ENCODE results near the gene FBXO4. TPM values are rescaled to one million over a fixed set of nuclear protein-coding genes. Genes with fewer than 3 reads are reported as not detected.

FBXO4 gene, protein sequence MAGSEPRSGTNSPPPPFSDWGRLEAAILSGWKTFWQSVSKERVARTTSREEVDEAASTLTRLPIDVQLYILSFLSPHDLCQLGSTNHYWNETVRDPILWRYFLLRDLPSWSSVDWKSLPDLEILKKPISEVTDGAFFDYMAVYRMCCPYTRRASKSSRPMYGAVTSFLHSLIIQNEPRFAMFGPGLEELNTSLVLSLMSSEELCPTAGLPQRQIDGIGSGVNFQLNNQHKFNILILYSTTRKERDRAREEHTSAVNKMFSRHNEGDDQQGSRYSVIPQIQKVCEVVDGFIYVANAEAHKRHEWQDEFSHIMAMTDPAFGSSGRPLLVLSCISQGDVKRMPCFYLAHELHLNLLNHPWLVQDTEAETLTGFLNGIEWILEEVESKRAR
- 10 to 100 TPM in 6 of 10 donors, 1 to 10 TPM in 4; 7.7 to 13.6 (median 10.4) TPM for polyA plus RNA-seq (ENCODE audit: insufficient read length in 10 of 10)
- long read RNA-seq, donor 1, partial matches to known transcripts: 0 of 4 reads
- long read RNA-seq, donor 1, other reads (novel, unspliced or antisense): 0 of 4 reads
- long read RNA-seq, donor 2, partial matches to known transcripts: 0 of 3 reads
- long read RNA-seq, donor 2, other reads (novel, unspliced or antisense): 0 of 3 reads
- long read RNA-seq, donor 3: 0 reads
- long read RNA-seq, donor 4, partial matches to known transcripts: 0 of 3 reads
- long read RNA-seq, donor 4, other reads (novel, unspliced or antisense): 0 of 3 reads
- long read RNA-seq, donor 5, transcript FBXO4-201 (7 exons, 1,682 nt): major isoform, 5 of 6 reads
- long read RNA-seq, donor 5, partial matches to known transcripts: 0 of 6 reads
- long read RNA-seq, donor 5, other reads (novel, unspliced or antisense): 0 of 6 reads
- long read RNA-seq, donor 6, partial matches to known transcripts: 0 of 4 reads
- long read RNA-seq, donor 6, other reads (novel, unspliced or antisense): 0 of 4 reads
- long read RNA-seq, donor 7, partial matches to known transcripts: 0 of 1 reads
- long read RNA-seq, donor 7, other reads (novel, unspliced or antisense): 0 of 1 reads
- long read RNA-seq, donor 8, partial matches to known transcripts: 0 of 1 reads
- long read RNA-seq, donor 8, other reads (novel, unspliced or antisense): 0 of 1 reads
- long read RNA-seq, donor 9: 0 reads

GRCh38 chr5:41924872-41925554 is at the start of gene FBXO4:
TSS of gene FBXO4 (plus strand) at chr5:41925281. CDS start at chr5:41925310, 29 bp downstream.
- DNase-seq: peak; percentile 80 to 95 (median 88)

DNA sequence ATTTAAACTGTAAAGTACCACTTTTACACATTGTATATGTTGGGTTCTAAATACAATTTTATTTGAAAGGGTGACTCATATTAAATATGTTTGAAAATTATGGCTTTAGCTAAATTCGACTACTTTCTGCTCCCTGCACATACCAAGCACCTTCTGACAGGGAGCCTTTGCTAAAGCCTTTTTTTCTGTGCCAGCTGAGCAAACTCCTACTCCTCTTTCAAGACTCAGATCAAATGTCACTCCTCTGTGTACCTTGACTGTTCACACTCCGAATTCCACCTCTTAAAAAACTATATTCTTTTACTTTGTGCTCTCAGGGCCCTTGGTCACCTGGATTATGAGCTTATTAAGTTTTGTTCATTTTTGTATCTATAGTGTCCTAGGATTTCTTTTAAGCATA is 48.4 kb upstream of the FBXO4 start:
- no peak for DNase-seq

DNA sequence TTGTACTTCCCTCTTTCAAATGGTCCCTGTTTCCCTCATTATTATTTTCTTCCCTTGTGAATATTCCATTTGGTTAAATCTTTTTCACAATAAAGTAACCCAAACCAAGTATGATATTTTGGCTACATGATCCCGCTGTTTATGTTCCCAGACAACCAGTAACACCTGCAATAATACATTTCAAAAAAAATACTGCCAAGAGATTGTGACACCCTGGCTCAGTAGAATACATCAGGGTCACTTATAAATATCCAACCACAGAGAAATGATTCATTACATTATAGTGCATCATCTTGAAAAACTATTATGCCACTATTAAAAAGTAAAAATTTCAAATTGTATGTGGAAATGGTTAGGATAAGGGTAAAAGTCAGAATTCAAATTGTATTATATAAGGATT is 47.7 kb upstream of the FBXO4 start:
- peak in 1 of 3 donors; percentile 2 for DNase-seq

- no peak for DNase-seq
Measured at GRCh38 chr5:41878173-41878572, 46.9 kb upstream of the FBXO4 start.

GRCh38 chr5:41878643-41879478 is 46.2 kb upstream of the FBXO4 start:
- no peak for DNase-seq

DNA sequence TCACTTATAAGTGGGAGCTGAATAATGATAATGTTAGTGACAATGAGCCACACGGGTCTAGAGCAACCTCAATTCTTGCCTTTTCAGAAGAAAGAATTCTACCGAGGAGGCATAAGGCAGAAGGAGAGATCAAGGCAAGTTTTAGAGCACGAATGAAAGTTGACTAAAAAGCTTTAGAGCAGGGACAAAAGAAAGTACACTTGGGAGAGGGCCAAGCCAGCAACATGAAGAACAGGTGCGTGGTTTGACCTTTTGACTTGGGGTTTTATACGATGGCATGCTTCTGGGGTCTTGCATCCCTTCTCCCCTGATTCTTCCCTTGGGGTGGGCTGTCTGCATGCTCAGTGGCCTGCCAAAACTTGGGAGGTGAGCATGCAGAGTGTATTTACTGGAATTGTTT is 42.3 kb upstream of the FBXO4 start:
- DNase-seq: no peak

DNA sequence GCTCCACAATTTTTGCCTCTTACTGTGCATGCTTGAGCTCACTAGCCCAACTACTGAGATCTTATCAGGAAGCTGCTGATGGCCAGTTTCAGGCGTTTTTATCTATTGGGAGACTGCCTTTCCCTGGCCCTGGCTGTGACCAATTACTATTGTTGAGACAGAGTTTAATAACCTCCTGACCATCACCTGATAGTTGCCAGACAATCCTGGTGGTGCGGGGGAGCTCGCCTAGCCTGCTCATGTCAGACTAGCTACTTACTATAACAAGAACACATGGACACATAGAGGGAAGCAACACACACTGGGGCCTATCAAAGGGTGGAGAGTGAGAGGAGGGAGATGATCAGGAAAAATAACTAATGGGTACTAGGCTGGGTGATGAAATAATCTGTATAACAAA is 41.8 kb upstream of the FBXO4 start:
- DNase-seq: no peak

DNA sequence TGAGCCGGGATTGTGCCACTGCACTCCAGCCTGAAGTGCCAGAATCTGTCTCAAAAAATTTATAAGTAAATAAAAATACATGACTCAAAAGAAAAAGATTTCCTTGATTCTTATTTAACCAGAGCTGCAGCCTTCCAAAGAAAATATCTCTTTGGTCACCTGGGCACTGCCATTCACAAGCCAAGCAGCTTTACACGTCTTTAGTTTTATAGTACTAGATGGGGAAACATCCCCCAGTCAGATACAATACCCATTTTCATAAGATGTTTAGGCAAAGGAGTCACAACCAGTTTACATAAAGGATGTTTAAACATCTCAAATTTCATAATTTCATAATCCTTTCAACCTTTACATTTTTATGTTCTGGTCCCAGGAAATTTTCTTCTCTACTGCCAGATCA is 41.1 kb upstream of the FBXO4 start:
- no peak for DNase-seq

DNA sequence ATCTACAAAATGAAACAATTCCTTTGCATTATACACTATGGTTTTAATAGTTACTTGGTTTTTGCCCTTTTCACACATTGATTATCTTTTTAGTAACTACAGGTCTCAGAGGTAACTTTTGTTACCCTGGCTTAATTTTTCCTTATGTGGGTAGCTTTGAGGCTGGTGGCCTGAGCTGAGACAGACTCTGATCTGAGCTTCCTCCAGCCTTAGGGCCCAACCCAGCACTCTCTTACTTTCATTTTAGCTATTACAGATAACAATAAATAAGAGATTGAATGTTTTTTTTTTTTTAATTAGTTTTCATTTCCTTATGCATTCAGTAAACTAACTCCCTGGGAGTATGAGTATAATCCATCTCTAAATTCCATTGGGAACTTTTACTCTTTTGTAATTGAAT is 39.8 kb upstream of the FBXO4 start:
- DNase-seq: no peak

GRCh38 chr5:41891066-41891707 is 33.9 kb upstream of the FBXO4 start:
- DNase-seq: no peak

GRCh38 chr5:41892031-41892430 is 33.0 kb upstream of the FBXO4 start:
- no peak for DNase-seq

GRCh38 chr5:41893074-41893851 is 31.8 kb upstream of the FBXO4 start:
- no peak for DNase-seq

DNA sequence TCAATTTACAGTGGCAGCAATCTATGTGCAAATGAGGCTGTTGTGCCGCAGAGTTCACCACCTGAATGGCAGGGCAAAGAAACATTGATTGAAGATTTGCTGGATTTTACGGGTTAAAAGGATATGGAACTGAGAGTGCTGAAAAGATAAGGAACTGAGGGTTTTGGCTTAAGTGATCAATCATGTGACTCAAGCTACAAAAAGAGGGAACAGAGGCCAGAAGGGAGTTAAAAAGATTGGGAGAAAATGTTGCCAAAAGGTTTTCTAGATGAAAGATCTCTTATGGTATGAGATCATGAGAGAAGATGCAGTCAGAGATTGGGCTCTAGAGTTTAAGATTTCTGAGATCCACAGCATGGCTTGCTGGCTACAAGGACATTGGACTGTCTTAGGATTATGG is 28.9 kb upstream of the FBXO4 start:
- no peak for DNase-seq

DNA sequence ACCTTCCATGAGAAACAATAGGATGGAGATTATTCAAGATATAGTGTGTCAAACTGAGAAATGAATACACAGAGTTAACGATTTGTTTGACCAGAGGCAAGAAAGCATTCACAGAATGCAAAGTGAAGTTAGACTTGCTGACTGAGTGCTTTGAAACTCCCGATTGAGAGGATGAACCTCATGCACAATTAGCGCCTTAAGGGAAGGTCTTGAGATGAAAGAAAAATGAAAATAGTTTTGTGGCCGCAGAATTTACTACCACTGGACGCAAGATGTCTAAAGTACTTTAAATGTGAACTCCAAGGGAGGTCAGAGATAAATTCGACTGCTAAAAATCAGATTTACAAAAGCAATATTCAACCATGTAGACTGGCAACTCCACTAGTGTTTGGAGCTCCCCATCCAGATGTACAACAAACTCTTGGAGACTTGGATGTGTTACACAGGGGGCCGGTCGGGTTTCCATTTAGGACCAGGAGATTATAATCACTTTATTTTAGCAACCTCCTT is 21.6 kb upstream of the FBXO4 start:
- DNase-seq: no peak

- DNase-seq: peak; percentile 99 to 100 (median 99)
Measured at GRCh38 chr5:41903892-41904799, 20.9 kb upstream of the FBXO4 start, which contains the start of gene RIMOC1. TSS of gene RIMOC1 (plus strand) at chr5:41904344. CDS start at chr5:41904368, 24 bp downstream.

- no peak for DNase-seq
Measured at GRCh38 chr5:41906151-41906550, 18.9 kb upstream of the FBXO4 start.

- DNase-seq: peak in 1 of 3 donors; percentile 21
Measured at GRCh38 chr5:41908374-41909079, 16.6 kb upstream of the FBXO4 start.

Data from muscle of back (tissue), 13 donors.